Mammary epithelial cell (primary cell): ENCODE results near the gene MAEA.

ENCODE experiments used
- CTCF ChIP-seq, 2 donors: IDR thresholded peaks in 1 of 2; conservative IDR thresholded peaks in 1 of 2; 2 replicates each; pipeline ENCODE4 v1.5.1; 2011 to 2012; ENCODE audit warnings: inconsistent platforms in 2 of 2, low read length in 2 of 2, mild to moderate bottlenecking in 2 of 2, control low read depth in 1 of 2, low read depth in 1 of 2; ENCODE audit not compliant: insufficient read depth in 1 of 2; ENCODE audit errors: extremely low read depth in 1 of 2
- EZH2 ChIP-seq: IDR thresholded peaks from 2 replicates; pipeline ENCODE4 v1.6.1; 2012; ENCODE audit warnings: low read length, inconsistent platforms, borderline replicate concordance

- TF ChIP-seq CTCF (conservative IDR thresholded peaks at IDR 0.05 in 1 of 2, IDR thresholded peaks at IDR 0.05 in 1 of 2; ENCODE audit: extremely low read depth in 1 of 2, insufficient read depth in 1 of 2, low read depth in 1 of 2, low read length in 2 of 2), result no peak
- no peak for TF ChIP-seq EZH2
These were observed 8.0 kb downstream of the MAEA start for GRCh38 chr4:1297456-1298325.
